Loucy (cell line): ENCODE measurements around the gene FMO2.

Experiments used
- EZH2phosphoT487 ChIP-seq: fragments of 200-600 bp; IDR thresholded peaks from 2 replicates; pipeline ENCODE4 v1.6.1; 2018; ENCODE audit warnings: antibody characterized with exemption, mild to moderate bottlenecking, moderate library complexity, borderline replicate concordance
- TF ChIP-seq, protein P1 (sequence below): fragments of 200-600 bp; sonication (generic); conservative IDR thresholded peaks from 2 replicates; pipeline ENCODE4 v1.5.1; 2014; ENCODE audit warnings: mild to moderate bottlenecking, antibody characterized with exemption, low read length

GRCh38 chr1:171207377-171207776 is 22.3 kb downstream of the FMO2 start:
- TF ChIP-seq, protein P1, sequence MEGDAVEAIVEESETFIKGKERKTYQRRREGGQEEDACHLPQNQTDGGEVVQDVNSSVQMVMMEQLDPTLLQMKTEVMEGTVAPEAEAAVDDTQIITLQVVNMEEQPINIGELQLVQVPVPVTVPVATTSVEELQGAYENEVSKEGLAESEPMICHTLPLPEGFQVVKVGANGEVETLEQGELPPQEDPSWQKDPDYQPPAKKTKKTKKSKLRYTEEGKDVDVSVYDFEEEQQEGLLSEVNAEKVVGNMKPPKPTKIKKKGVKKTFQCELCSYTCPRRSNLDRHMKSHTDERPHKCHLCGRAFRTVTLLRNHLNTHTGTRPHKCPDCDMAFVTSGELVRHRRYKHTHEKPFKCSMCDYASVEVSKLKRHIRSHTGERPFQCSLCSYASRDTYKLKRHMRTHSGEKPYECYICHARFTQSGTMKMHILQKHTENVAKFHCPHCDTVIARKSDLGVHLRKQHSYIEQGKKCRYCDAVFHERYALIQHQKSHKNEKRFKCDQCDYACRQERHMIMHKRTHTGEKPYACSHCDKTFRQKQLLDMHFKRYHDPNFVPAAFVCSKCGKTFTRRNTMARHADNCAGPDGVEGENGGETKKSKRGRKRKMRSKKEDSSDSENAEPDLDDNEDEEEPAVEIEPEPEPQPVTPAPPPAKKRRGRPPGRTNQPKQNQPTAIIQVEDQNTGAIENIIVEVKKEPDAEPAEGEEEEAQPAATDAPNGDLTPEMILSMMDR: no peak
- TF ChIP-seq EZH2phosphoT487: no peak
